ENCODE measurements around the gene AAK1.

The AAK1 gene

GRCh38 chr2:69584127-69584889 is 59.2 kb downstream of the AAK1 start:
- H3K27ac ChIP-seq (ENCODE audit: low read depth, low read length) = no peak overlapping the region
- H3K36me3 ChIP-seq (ENCODE audit: control insufficient read depth, insufficient read depth, low read length) = no peaks in the 10 kb centered on the region
- peaks cover 33% of the 10 kb centered on the region for H3K4me1 ChIP-seq (ENCODE audit: control insufficient read depth, insufficient read depth, low read length)
- H3K27me3 ChIP-seq (ENCODE audit: control insufficient read depth, insufficient read depth, low read length) = no peaks in the 10 kb centered on the region
- no peaks in the 10 kb centered on the region for H3K9me3 ChIP-seq (ENCODE audit: control insufficient read depth, insufficient read depth, low read length)
- no peak overlapping the region for H3K9ac ChIP-seq (ENCODE audit: low read depth, low read length)
- no peak overlapping the region for H3K4me3 ChIP-seq (ENCODE audit: low read depth, low read length)

- H3K4me1 ChIP-seq (ENCODE audit: control insufficient read depth, insufficient read depth, low read length) = peaks cover 34% of the 10 kb centered on the region
- H3K9ac ChIP-seq (ENCODE audit: low read depth, low read length) = no peak overlapping the region
- H3K36me3 ChIP-seq (ENCODE audit: control insufficient read depth, insufficient read depth, low read length) = no peaks in the 10 kb centered on the region
- no peak overlapping the region for H3K27ac ChIP-seq (ENCODE audit: low read depth, low read length)
- no peaks in the 10 kb centered on the region for H3K27me3 ChIP-seq (ENCODE audit: control insufficient read depth, insufficient read depth, low read length)
- no peak overlapping the region for H3K4me3 ChIP-seq (ENCODE audit: low read depth, low read length)
- no peaks in the 10 kb centered on the region for H3K9me3 ChIP-seq (ENCODE audit: control insufficient read depth, insufficient read depth, low read length)
These were observed 60.2 kb downstream of the AAK1 start for GRCh38 chr2:69583321-69583833.

- H3K9ac ChIP-seq (ENCODE audit: low read depth, low read length) = peak overlapping the region; percentile 4; the same call in 1 of the 2 replicates
- H3K27ac ChIP-seq (ENCODE audit: low read depth, low read length) = no peak overlapping the region
- H3K27me3 ChIP-seq (ENCODE audit: control insufficient read depth, insufficient read depth, low read length) = no peaks in the 10 kb centered on the region
- no peaks in the 10 kb centered on the region for H3K36me3 ChIP-seq (ENCODE audit: control insufficient read depth, insufficient read depth, low read length)
- H3K9me3 ChIP-seq (ENCODE audit: control insufficient read depth, insufficient read depth, low read length) = no peaks in the 10 kb centered on the region
- H3K4me3 ChIP-seq (ENCODE audit: low read depth, low read length) = no peak overlapping the region
- peaks cover 41% of the 10 kb centered on the region for H3K4me1 ChIP-seq (ENCODE audit: control insufficient read depth, insufficient read depth, low read length)
These were observed 60.9 kb downstream of the AAK1 start for GRCh38 chr2:69582582-69583176.

- Histone ChIP-seq H3K9me3 (ENCODE audit: control insufficient read depth, insufficient read depth, low read length) (no peaks in the 10 kb centered on the region), H3K36me3 (ENCODE audit: control insufficient read depth, insufficient read depth, low read length) (no peaks in the 10 kb centered on the region), H3K4me1 (ENCODE audit: control insufficient read depth, insufficient read depth, low read length) (peaks cover 48% of the 10 kb centered on the region), H3K4me3 (ENCODE audit: low read depth, low read length) (no peak overlapping the region), H3K27me3 (ENCODE audit: control insufficient read depth, insufficient read depth, low read length) (no peaks in the 10 kb centered on the region), H3K9ac (ENCODE audit: low read depth, low read length) (peak overlapping the region; percentile 4; the same call in 1 of the 2 replicates), H3K27ac (ENCODE audit: low read depth, low read length) (peak overlapping the region; percentile 32)
These were observed 61.6 kb downstream of the AAK1 start for GRCh38 chr2:69581774-69582581.

GRCh38 chr2:69580486-69580885 is 63.1 kb downstream of the AAK1 start:
- Histone ChIP-seq H3K4me3 (ENCODE audit: low read depth, low read length) (no peak overlapping the region), H3K27ac (ENCODE audit: low read depth, low read length) (no peak overlapping the region), H3K4me1 (ENCODE audit: control insufficient read depth, insufficient read depth, low read length) (peaks cover 39% of the 10 kb centered on the region), H3K9me3 (ENCODE audit: control insufficient read depth, insufficient read depth, low read length) (no peaks in the 10 kb centered on the region), H3K9ac (ENCODE audit: low read depth, low read length) (no peak overlapping the region), H3K36me3 (ENCODE audit: control insufficient read depth, insufficient read depth, low read length) (no peaks in the 10 kb centered on the region), H3K27me3 (ENCODE audit: control insufficient read depth, insufficient read depth, low read length) (no peaks in the 10 kb centered on the region)

GRCh38 chr2:69579536-69579935 is 64.0 kb downstream of the AAK1 start:
- no peaks in the 10 kb centered on the region for H3K9me3 ChIP-seq (ENCODE audit: control insufficient read depth, insufficient read depth, low read length)
- H3K27me3 ChIP-seq (ENCODE audit: control insufficient read depth, insufficient read depth, low read length) = no peaks in the 10 kb centered on the region
- H3K27ac ChIP-seq (ENCODE audit: low read depth, low read length) = no peak overlapping the region
- no peak overlapping the region for H3K9ac ChIP-seq (ENCODE audit: low read depth, low read length)
- H3K36me3 ChIP-seq (ENCODE audit: control insufficient read depth, insufficient read depth, low read length) = no peaks in the 10 kb centered on the region
- peaks cover 39% of the 10 kb centered on the region for H3K4me1 ChIP-seq (ENCODE audit: control insufficient read depth, insufficient read depth, low read length)
- H3K4me3 ChIP-seq (ENCODE audit: low read depth, low read length) = no peak overlapping the region

GRCh38 chr2:69578198-69578540 is 65.4 kb downstream of the AAK1 start:
- peaks cover 39% of the 10 kb centered on the region for H3K4me1 ChIP-seq (ENCODE audit: control insufficient read depth, insufficient read depth, low read length)
- no peak overlapping the region for H3K9ac ChIP-seq (ENCODE audit: low read depth, low read length)
- no peak overlapping the region for H3K27ac ChIP-seq (ENCODE audit: low read depth, low read length)
- H3K9me3 ChIP-seq (ENCODE audit: control insufficient read depth, insufficient read depth, low read length) = no peaks in the 10 kb centered on the region
- no peaks in the 10 kb centered on the region for H3K27me3 ChIP-seq (ENCODE audit: control insufficient read depth, insufficient read depth, low read length)
- H3K36me3 ChIP-seq (ENCODE audit: control insufficient read depth, insufficient read depth, low read length) = no peaks in the 10 kb centered on the region
- H3K4me3 ChIP-seq (ENCODE audit: low read depth, low read length) = no peak overlapping the region

GRCh38 chr2:69577467-69578197 is 65.9 kb downstream of the AAK1 start:
- no peak overlapping the region for H3K27ac ChIP-seq (ENCODE audit: low read depth, low read length)
- H3K36me3 ChIP-seq (ENCODE audit: control insufficient read depth, insufficient read depth, low read length) = no peaks in the 10 kb centered on the region
- H3K4me3 ChIP-seq (ENCODE audit: low read depth, low read length) = no peak overlapping the region
- H3K4me1 ChIP-seq (ENCODE audit: control insufficient read depth, insufficient read depth, low read length) = peaks cover 38% of the 10 kb centered on the region
- no peaks in the 10 kb centered on the region for H3K9me3 ChIP-seq (ENCODE audit: control insufficient read depth, insufficient read depth, low read length)
- H3K27me3 ChIP-seq (ENCODE audit: control insufficient read depth, insufficient read depth, low read length) = no peaks in the 10 kb centered on the region
- no peak overlapping the region for H3K9ac ChIP-seq (ENCODE audit: low read depth, low read length)

- Histone ChIP-seq H3K9me3 (ENCODE audit: control insufficient read depth, insufficient read depth, low read length) (no peaks in the 10 kb centered on the region), H3K9ac (ENCODE audit: low read depth, low read length) (no peak overlapping the region), H3K27ac (ENCODE audit: low read depth, low read length) (no peak overlapping the region), H3K4me1 (ENCODE audit: control insufficient read depth, insufficient read depth, low read length) (peaks cover 30% of the 10 kb centered on the region), H3K36me3 (ENCODE audit: control insufficient read depth, insufficient read depth, low read length) (no peaks in the 10 kb centered on the region), H3K4me3 (ENCODE audit: low read depth, low read length) (no peak overlapping the region), H3K27me3 (ENCODE audit: control insufficient read depth, insufficient read depth, low read length) (no peaks in the 10 kb centered on the region)
These were observed 66.7 kb downstream of the AAK1 start for GRCh38 chr2:69576880-69577279.

- Histone ChIP-seq H3K9ac (ENCODE audit: low read depth, low read length) (no peak overlapping the region), H3K9me3 (ENCODE audit: control insufficient read depth, insufficient read depth, low read length) (no peaks in the 10 kb centered on the region), H3K4me3 (ENCODE audit: low read depth, low read length) (no peak overlapping the region), H3K27me3 (ENCODE audit: control insufficient read depth, insufficient read depth, low read length) (no peaks in the 10 kb centered on the region), H3K27ac (ENCODE audit: low read depth, low read length) (no peak overlapping the region), H3K4me1 (ENCODE audit: control insufficient read depth, insufficient read depth, low read length) (peaks cover 23% of the 10 kb centered on the region), H3K36me3 (ENCODE audit: control insufficient read depth, insufficient read depth, low read length) (no peaks in the 10 kb centered on the region)
These were observed 67.6 kb downstream of the AAK1 start for GRCh38 chr2:69575926-69576325.
